Ishikawa (cell line): ENCODE measurements around the gene DPYD.

Source experiments
- EP300 ChIP-seq: IDR thresholded peaks from 2 replicates; pipeline ENCODE4 v1.6.1; 2012; ENCODE audit warnings: borderline replicate concordance
- TEAD4 ChIP-seq: IDR thresholded peaks from 2 replicates; pipeline ENCODE4 v1.6.1; 2012
- TF ChIP-seq, protein P1 (sequence below): IDR thresholded peaks from 2 replicates; pipeline ENCODE4 v1.6.1; 2012

GRCh38 chr1:97196825-97197516, 723.9 kb downstream of the DPYD start:
- TF ChIP-seq TEAD4, result no peak
- no peak for TF ChIP-seq EP300
- TF ChIP-seq, protein P1, sequence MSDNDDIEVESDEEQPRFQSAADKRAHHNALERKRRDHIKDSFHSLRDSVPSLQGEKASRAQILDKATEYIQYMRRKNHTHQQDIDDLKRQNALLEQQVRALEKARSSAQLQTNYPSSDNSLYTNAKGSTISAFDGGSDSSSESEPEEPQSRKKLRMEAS, result no peak
